DMS79 (cell line): ENCODE measurements around the gene HSPA1L.
A peak's percentile ranks its signal among the peaks of the same experiment; 100 is the strongest.
"Not testable (repeated sequence)": the region's sequence is repeated elsewhere in the genome, so short reads cannot be mapped to it uniquely, and the experiment has no call there.

Experiments used
- DNase-seq: peaks from one replicate; lab custom pipeline; 2025; lab: John Stamatoyannopoulos, UW

The HSPA1L gene

DNA sequence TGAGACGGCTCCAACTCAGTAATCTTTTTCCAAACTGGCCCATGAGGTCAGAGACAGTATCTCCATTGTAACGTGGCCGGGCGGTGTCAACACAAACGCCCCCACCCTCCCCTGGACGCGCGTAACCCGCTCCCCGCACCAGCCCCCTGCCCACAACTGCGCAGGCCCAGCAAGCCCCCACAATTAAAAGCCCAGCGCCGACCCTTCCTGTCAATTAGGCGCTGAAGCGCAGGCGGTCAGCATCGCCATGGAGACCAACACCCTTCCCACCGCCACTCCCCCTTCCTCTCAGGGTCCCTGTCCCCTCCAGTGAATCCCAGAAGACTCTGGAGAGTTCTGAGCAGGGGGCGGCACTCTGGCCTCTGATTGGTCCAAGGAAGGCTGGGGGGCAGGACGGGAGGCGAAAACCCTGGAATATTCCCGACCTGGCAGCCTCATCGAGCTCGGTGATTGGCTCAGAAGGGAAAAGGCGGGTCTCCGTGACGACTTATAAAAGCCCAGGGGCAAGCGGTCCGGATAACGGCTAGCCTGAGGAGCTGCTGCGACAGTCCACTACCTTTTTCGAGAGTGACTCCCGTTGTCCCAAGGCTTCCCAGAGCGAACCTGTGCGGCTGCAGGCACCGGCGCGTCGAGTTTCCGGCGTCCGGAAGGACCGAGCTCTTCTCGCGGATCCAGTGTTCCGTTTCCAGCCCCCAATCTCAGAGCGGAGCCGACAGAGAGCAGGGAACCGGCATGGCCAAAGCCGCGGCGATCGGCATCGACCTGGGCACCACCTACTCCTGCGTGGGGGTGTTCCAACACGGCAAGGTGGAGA lies at the start of gene HSPA1L, which contains the start of gene HSPA1A:
Gene HSPA1L, minus strand, starts transcription at position 259 of the 814 bp plus-strand sequence. CDS start 3,311 bp downstream, outside the sequence.
Gene HSPA1A, plus strand, starts transcription at position 519 of the 814 bp plus-strand sequence. Its CDS starts 214 bp downstream, at position 733.
- peak; percentile 90 for DNase-seq

DNA sequence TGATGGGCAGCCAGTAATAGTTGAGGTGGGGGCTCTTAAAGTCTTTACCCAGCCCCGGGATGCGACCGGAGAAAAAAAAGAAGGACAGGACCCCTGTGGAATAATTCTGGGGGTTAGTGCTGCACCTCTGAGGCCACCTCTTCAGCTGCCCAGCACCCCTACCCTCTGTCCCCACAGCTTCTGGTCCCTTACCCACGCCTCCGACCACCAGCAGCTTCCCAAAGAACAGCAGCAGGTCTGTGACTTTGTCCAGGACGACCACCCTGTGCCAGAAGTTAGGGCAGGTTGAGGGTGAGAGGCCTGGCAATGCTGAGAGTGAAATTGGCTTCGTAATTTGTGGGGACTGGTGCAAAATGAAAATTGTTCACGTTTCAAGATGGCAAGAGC lies 49.7 kb upstream of the HSPA1L start:
- DNase-seq: no peak

DNA sequence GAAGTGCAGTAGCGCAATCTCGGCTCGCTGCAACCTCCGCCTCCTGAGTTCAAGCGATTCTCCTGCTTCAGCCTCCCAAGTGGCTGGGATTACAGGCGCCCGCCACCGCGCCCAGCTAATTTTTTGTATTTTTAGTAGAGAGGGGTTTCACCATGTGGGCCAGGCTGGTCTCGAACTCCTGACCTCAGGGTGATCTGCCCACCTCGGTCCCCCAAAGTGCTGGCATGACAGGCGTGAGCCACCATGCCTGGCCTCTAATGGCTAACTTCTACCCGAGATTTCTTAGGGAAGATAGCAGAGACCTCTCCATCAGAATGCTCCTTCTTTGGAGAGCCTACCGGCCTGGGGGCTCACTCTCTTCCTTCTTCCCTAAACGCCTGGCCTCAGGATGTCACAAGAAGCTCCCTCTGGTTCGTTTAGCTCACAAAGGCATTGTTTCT lies 49.1 kb upstream of the HSPA1L start:
- DNase-seq: not testable (repeated sequence)

DNA sequence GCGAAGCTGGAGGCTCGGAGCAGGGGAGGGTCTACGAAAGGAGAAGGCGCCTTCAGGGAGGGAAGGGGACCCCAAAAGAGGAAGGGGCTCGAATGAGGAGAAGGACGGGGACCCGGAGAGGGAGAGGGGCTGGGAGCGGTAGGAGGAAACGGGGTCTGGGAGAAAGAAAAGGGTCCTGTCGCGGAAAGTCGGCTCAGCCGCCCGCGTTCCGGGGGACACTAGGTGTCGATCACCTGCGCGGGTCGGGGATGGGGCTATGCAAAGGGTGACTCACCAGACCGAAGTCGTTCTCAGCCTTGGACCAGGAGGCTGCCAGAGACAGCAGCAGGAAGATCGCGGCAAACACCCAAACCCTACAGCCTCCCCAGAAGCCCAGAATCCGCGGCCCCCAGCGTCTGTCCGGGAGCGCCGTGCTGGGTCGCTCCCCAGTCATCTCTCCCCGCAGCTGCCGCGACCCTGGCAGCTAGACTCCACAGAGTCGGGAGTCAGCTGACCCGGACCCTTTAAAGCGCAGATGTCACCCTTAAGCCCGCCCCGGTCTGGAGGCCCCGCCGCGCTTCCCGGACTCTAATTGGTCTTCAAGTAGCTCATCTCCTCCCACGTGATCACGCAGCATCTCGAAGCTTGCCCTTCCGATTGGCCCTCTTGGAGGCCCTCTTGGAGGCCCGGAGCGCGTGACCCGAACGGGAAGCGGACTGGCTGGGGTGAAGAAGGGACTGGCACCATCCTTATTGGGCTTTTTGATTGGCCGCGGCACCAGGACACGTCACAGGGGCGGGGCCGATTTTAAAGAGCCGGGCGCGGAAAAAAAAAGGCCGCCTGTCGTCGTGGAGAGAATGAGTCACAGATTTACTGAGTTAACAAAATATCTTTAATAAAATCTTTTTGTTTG lies 47.5 kb upstream of the HSPA1L start, which contains the start of gene NEU1:
Gene NEU1, minus strand, starts transcription at position 478 of the 892 bp plus-strand sequence. Its CDS starts 45 bp downstream, at position 433.
- DNase-seq: peak; percentile 99

DNA sequence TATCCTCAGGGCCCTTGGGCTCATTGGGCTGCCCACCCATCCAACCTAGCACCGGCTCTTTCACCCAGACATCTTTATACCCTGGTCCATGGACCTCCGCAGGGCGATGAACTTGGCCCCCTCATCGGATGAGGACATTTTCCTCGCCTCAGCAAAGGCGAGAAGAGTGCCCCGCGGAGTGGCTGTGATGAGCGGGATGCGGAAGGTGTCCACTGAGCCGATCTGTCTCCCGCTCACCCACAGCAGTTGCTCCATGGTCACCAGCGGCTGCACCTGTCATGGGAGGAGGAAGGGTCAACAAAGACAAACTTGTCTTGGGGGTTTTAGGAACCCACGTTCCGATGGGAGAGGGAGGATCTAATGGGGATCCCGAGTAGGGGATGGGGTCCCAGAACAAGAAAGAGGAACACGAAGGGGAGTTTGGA lies 46.8 kb upstream of the HSPA1L start:
- DNase-seq: no peak

DNA sequence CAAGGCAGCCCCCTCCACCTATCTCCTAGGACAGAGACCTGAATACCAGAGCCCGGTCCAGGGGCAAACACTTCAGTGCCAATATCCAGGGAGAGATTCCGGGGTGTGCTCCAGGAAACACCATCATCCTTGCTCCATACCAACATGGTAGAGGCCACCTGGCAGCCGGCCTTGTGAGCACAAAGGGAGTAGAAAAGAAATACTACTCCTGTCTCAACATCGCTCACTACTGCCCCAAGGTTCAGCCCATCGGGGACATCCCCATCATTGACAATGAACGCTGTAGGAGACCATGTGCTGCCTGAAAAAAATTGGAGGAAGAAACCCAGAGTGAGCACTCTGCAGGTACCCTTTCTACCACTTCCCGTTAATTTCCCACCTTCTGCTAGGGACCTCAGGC lies 46.1 kb upstream of the HSPA1L start:
- no peak for DNase-seq

DNA sequence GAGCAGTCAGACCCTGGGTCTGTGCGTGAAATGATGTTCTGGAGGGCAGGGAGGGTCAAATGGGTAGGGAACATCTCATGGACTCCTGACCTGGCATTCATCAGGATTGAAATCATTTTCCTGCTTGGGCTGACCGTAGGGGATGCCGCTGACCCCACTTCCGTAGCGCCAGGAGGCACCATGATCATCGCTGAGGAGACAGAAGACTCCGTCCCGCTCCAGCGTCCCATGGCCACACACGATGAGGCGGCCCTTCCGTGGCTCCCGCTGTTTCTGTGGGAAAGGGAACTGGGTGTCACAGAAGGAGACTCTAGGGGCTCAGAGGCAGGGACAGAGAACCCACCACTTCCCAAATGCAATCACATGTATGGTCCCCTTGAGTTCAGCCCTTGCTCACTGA lies 45.3 kb upstream of the HSPA1L start:
- DNase-seq: no peak

DNA sequence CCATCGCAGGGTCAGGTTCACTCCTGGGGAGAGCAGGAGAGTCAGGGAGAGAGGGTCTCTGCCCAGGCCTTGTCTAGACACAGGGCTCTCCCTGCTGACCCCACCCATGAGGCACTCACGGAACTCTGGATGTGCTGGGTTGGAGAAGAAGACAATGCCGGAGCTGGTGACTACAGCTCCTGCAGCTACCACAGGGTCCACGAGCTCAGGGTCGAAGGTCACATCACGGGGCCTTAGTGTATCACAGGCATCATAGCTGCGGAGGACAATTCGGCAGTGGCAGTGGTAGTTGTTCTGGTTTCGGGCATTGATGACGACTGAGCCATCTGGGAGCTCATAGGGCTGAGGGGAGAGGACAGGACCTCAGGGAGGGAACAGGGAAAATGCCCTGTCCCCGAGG lies 44.8 kb upstream of the HSPA1L start:
- DNase-seq: no peak

DNA sequence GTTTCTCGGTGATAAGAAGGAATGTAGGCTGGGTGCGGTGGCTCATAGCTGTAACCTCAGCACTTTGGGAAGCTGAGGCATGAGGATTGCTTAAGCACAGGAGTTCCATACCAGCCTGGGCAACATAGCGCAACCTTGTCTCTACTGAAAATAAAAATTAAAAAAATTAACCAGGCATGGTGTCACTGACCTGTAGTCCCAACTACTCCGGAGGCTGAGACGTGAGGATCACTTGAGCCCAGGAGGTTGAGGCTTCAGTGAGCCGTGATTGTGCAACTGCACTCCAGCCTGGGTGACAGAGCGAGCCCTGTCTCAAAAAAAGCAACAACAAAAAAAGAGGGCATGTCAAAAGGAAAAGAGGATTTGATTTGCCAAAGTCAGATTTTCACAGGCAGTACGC lies 43.6 kb upstream of the HSPA1L start:
- no peak for DNase-seq

DNA sequence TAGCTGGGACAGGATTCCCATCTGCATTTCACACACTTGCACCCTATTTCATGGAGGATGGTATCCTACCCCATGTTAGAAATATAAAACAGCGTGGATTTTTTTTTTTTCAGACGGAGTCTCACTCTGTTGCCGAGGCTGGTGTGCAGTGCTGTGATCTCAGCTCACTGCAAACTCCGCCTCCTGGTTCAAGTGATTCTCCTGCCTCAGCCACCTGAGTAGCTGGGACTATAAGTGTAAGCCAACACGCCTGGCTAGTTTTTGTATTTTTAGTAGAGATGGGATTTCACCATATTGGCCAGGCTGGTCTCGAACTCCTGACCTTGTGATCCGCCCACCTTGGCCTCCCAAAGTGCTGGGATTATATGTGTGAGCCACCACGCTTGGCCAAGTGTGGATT lies 42.7 kb upstream of the HSPA1L start:
- DNase-seq: not testable (repeated sequence)

DNA sequence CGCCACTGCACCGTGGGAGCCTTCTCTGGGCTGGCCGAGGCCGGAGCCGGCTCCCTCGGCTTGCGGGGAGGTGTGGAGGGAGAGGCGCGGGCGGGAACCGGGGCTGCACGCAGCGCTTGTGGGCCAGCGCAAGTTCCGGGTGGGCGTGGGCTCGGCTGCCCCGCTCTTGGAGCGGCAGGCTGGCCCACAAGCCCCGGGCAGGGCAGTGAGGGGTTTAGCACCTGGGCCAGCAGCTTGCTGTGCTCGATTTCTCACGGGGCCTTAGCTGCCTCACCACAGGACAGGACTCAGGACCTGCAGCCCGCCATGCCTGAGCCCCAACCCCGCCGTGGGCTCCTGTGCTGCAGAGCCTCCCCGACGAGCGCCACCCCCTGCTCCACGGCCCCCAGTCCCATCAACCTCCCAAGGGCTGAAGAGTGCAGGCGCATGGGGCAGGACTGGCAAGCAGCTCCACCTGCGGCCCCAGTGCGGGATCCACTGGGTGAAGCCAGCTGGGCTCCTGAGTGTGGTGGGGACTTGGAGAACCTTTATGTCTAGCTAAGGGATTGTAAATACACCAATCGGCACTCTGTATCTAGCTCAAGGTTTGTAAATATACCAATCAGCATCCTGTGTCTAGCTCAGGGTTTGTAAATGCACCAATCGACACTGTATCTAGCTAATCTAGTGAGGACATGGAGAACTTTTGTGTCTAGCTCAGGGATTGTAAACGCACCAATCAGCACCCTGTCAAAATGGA lies 37.1 kb upstream of the HSPA1L start:
- DNase-seq: not testable (repeated sequence)

DNA sequence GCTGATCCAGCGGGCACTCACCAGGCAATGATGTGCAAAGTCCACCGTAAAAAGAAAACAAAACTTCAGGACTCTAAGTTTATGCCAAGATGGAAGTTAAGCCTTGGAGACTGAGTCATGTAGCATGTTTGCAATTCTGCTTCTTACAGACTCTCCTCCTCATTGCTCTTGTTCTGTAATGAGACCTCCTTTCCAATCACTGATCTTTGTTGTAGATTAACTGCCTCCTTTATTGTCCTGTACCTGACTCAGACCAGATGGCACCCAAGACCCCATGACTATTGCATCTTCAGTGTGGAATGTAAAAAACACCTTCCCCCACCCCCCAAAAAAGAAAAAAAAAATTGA lies 36.4 kb upstream of the HSPA1L start:
- DNase-seq: no peak

DNA sequence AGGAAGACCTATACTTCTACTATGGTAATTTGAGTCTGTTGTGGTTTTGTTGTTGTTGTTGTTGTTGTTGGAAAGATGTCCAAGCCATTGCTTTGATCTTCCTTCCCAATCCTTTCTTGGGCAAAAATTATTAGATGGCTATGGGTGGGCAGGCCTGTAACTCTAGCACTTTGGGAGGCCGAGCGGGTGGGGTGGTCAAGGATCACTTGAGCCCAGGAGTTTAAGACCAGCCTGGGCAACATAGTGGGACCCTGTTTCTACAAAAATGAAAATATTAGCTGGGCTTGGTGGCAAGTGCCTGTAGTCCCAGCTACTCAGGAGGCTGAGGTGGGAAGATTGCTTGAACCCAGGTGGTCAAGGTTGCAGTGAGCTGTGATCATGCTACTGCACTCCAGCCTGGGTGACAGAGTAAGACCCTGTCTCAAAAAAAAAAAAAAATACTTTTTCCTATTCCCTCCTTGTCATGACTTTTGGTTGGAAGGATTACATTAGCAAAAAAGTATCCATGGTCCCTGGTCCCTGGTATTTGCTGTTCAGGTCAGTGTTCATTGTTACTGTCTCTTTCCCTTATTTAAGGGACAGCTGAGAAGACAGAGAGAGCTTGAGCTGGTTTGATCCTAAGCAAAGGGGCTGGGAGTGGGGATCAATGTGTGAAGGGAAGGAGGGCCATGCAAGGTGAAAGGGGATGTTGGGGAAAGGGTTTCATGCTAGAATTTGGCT lies 35.8 kb upstream of the HSPA1L start:
- DNase-seq: no peak

DNA sequence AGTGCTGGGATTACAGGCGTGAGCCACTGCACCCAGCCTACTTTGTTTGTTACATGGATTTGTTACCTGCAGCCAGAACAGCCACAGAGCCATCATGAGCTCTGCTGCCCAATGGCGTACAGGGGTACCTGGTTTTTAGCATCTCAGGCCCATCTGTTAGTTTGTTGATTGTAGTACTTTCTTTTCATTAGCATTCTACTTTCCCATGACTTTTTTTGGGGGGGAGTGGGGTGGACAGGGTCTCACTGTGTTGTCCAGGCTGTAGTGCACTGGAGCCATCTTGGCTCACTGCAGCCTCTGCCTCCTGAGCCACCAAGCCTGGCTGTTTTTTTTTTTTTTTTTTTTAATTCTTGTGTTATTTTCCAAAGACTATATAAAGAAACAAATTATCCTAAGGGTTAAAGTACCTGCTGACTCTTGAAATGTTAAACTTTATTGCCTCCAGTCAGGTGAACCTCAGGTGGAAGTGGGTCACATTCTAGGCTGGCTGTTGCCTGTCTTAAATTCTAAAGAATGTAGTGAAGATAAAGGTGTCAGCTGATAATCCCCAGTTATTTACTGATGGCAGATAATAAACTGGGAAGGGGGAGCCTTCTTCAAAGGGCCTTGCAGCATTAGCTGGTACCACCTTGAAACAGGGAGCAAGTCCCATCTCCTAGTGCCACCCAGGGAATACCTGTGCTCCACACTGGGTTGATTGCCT lies 32.3 kb upstream of the HSPA1L start:
- no peak for DNase-seq

DNA sequence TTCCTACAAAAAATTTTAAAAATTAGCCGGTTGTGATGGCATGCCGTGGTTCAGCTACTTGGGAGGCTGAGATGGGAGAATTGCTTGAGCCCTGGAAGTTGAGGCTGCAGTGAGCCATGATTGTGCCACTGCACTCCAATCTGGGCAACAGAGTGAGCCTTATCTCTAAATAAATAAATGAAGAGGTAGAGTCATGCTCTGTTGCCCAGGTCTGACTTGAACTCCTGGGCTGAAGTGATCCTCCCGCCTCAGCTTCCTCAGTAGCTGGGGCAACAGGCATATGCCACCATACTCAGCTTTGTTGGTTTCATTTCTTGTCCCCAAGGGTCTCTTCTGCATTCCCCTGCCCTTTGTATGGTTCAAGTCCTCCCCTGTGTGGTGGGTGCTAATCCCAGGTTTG lies 29.4 kb upstream of the HSPA1L start:
- DNase-seq: no peak

DNA sequence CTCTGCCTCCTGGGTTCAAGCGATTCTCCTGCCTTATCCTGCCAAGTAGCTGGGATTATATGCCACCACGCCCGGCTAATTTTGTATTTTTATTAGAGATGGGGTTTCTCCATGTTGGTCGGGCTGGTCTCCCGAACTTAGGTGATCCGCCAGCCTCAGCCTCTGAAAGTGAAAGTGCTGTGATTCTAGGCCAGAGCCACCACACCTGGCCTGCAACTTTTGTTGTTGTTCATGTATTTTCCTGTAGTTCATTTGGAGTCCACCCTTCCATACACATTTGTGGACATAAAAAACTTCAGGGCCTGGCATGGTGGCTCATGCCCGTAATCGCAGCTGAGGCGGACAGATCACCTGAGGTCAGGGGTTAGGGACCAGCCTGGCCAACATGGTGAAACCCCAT lies 27.0 kb upstream of the HSPA1L start:
- no peak for DNase-seq

DNA sequence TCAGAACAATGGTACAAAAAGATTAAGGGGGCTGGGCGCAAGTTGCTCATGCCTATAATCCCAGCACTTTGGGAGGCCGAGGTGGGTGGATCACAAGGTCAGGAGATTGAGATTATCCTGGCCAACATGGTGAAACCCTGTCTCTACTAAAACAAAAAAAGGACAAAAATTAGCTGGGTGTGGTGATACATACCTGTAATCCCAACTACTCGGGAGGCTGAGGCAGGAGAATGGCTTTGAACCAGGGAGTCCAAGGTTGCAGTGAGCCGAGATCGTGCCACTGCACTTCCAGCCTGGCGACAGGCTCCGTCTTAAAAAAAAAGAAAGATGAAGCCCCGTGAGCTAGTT lies 24.7 kb upstream of the HSPA1L start:
- not testable (repeated sequence) for DNase-seq

DNA sequence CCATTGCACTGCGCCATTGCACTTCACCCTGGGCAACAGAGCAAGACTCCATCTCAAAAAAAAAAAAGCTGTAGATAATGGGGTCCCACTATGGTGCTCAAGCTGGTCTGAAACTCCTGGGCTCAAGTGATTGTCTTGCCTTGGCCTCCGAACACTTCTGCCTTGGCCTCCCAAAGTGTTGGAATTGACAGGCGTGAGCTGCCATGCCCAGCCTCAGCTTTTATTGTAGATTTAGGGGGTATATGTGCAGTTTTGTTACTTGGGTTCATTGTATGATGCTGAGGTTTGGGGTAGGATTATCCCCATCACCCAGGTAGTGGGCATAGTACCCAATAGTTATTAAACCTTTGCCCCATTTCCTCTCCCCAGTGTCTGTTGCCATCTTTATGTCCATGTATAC lies 23.9 kb upstream of the HSPA1L start:
- no peak for DNase-seq

DNA sequence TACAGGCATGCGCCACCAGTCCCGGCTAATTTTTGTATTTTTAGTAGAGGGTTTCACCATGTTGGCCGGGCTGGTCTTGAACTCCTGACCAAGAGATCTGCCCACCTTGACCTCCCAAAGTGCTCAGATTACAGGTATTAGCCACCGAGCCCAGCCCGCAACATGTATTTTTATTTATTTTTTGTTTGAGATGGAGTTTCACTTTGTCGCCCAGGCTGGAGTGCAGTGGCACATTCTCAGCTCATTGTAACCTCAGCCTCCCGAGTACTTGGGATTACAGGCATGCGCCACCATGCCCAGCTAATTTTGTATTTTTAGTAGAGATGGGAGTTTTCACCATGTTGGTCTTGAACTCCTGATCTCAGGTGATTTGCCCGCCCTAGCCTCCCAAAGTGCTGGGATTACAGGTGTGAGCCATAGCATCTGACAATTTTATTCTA lies 23.1 kb upstream of the HSPA1L start:
- DNase-seq: not testable (repeated sequence)

DNA sequence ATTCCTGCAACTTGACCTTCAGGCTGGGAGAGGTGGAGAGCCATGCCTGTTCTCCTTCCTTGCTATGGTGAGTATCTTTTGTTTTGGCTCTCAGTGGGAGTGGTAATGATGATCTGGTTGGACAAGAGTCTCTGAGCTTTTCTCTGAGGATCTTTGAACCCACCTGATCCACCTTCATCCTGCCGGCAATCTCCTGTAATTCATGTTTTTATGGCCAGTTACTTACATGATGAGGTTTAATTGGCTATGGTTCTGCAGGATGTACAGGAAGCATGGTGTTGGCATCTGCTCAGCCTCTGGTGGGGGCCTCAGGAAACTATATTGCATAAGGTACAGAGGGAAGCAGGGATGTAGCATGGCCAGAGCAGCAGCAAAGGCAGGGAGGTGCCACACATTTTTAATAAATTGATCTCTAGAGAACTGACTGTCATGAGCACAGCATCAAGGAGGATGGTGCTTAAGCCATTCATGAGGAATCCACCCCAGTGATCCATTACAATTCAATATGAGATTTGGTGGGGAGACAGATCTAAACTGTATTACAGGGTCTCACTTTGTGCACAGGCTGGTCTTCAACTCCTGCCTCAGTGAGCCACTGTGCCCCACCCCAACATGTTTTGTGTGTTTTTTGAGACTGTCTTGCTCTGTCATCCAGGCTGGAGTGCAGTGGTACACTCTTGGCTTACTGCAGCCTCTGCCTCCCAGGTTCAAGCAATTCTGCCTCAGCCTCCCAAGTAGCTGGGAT lies 22.5 kb upstream of the HSPA1L start:
- DNase-seq: no peak
